ENCODE data around the gene CLPTM1. TPM values are rescaled to one million over a fixed set of nuclear protein-coding genes. Genes with fewer than 3 reads are reported as not detected.

The CLPTM1 gene
- total and polyA plus RNA-seq, 2 experiments from 2014 or later: 41.6 to 71.5 TPM

DNA sequence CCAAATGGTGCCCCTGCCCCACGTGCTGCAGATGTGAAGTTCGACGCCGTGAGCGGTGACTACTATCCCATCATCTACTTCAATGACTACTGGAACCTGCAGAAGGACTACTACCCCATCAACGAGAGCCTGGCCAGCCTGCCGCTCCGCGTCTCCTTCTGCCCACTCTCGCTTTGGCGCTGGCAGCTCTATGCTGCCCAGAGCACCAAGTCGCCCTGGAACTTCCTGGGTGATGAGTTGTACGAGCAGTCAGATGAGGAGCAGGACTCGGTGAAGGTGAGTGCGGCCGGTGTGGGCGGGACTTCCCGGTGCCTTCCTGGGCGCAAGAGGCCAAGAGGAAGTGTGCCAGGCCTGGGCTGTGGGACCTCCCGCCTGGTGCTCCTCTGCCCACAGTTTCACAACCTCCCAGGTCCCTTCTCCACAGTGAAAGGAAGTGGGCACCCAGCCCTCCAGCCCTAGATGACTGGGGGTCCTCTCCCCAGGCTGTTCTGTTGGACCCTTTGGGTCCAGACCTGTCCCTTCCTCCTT, 32.0 kb downstream of the CLPTM1 start:
- no peak overlapping the region for H3K27ac Mint-ChIP-seq
- H4K20me1 ChIP-seq (replicated peaks; ENCODE audit: insufficient read depth): no peaks in the 10 kb centered on the region
- DNase-seq (ENCODE audit: low spot score): no peak
- no peaks in the 10 kb centered on the region for H3K27me3 ChIP-seq (ENCODE audit: insufficient read depth)
- no peaks in the 10 kb centered on the region for H3K9me3 Mint-ChIP-seq
- H3K4me2 ChIP-seq: no peak overlapping the region
- no peaks in the 10 kb centered on the region for H3K4me1 ChIP-seq (ENCODE audit: insufficient read depth)
- no peaks in the 10 kb centered on the region for H3F3A ChIP-seq (replicated peaks; ENCODE audit: low read depth)
- H3K27me3 Mint-ChIP-seq (ENCODE audit: insufficient read depth, low read depth, poor library complexity): peaks cover 17% of the 10 kb centered on the region
- no peak overlapping the region for H2AFZ ChIP-seq
- H3K4me3 Mint-ChIP-seq: no peak overlapping the region; the same call in 2 of the 3 replicates
- no peaks in the 10 kb centered on the region for H3K4me1 Mint-ChIP-seq
- no peak overlapping the region for H3K4me3 ChIP-seq
- H3K36me3 Mint-ChIP-seq (ENCODE audit: low read depth): peaks cover 33% of the 10 kb centered on the region
- TF ChIP-seq ZNF331 (CRISPR knock-in tag; IDR thresholded peaks at IDR 0.05; ENCODE audit: low read depth): no peak
- no peak for TF ChIP-seq POLR2AphosphoS5 (IDR thresholded peaks at IDR 0.05; ENCODE audit: low read depth)
- TF ChIP-seq, protein P1, sequence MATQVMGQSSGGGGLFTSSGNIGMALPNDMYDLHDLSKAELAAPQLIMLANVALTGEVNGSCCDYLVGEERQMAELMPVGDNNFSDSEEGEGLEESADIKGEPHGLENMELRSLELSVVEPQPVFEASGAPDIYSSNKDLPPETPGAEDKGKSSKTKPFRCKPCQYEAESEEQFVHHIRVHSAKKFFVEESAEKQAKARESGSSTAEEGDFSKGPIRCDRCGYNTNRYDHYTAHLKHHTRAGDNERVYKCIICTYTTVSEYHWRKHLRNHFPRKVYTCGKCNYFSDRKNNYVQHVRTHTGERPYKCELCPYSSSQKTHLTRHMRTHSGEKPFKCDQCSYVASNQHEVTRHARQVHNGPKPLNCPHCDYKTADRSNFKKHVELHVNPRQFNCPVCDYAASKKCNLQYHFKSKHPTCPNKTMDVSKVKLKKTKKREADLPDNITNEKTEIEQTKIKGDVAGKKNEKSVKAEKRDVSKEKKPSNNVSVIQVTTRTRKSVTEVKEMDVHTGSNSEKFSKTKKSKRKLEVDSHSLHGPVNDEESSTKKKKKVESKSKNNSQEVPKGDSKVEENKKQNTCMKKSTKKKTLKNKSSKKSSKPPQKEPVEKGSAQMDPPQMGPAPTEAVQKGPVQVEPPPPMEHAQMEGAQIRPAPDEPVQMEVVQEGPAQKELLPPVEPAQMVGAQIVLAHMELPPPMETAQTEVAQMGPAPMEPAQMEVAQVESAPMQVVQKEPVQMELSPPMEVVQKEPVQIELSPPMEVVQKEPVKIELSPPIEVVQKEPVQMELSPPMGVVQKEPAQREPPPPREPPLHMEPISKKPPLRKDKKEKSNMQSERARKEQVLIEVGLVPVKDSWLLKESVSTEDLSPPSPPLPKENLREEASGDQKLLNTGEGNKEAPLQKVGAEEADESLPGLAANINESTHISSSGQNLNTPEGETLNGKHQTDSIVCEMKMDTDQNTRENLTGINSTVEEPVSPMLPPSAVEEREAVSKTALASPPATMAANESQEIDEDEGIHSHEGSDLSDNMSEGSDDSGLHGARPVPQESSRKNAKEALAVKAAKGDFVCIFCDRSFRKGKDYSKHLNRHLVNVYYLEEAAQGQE (IDR thresholded peaks at IDR 0.05; ENCODE audit: unreplicated experiment): no peak
- no peak for TF ChIP-seq STAT1 (IDR thresholded peaks at IDR 0.05; ENCODE audit: unreplicated experiment)
- TF ChIP-seq EZH2 (IDR thresholded peaks at IDR 0.05; ENCODE audit: low read depth, unreplicated experiment): no peak
- peaks cover 4% of the 10 kb centered on the region; the same call in 1 of the 2 replicates for H3K36me3 ChIP-seq (ENCODE audit: insufficient read depth)
- H3K9me2 ChIP-seq (ENCODE audit: insufficient read depth): no peaks in the 10 kb centered on the region
- ATAC-seq: no peak
- H3K27ac ChIP-seq (ENCODE audit: low read depth): no peak overlapping the region
- H3K79me2 ChIP-seq (replicated peaks; ENCODE audit: insufficient read depth): no peaks in the 10 kb centered on the region

DNA sequence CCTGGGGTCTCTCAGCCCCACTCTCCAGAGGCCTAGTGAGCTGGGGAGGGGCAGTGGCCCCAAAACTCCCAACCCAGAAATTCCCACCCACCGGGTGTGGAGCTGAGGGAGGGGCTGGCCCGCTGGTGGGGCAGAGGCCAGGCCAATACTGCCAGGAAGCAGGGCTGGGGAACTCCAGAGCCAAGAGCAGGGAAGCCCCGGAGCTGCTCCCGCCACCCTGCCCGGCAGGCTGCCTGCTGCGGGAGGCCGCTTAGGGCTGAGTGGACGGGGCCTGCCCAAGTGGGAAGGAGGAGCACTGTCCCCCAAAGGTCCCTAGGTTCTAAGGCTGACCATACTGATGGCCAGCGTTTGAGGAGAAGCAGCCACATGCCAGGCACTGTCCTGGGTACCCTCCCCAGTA, 33.1 kb downstream of the CLPTM1 start:
- Histone ChIP-seq H3F3A (replicated peaks; ENCODE audit: low read depth) (no peaks in the 10 kb centered on the region), H2AFZ (no peak overlapping the region), H3K27ac (ENCODE audit: low read depth) (no peak overlapping the region), H3K4me2 (no peak overlapping the region), H3K4me1 (ENCODE audit: insufficient read depth) (no peaks in the 10 kb centered on the region), H3K4me3 (no peak overlapping the region), H3K36me3 (ENCODE audit: insufficient read depth) (peaks cover 4% of the 10 kb centered on the region; the same call in 1 of the 2 replicates), H3K79me2 (replicated peaks; ENCODE audit: insufficient read depth) (no peaks in the 10 kb centered on the region), H3K9me2 (ENCODE audit: insufficient read depth) (no peaks in the 10 kb centered on the region), H4K20me1 (replicated peaks; ENCODE audit: insufficient read depth) (no peaks in the 10 kb centered on the region), H3K27me3 (ENCODE audit: insufficient read depth) (no peaks in the 10 kb centered on the region)
- no peak for ATAC-seq
- Mint-ChIP-seq H3K27ac (no peak overlapping the region), H3K9me3 (no peaks in the 10 kb centered on the region), H3K4me1 (no peaks in the 10 kb centered on the region), H3K27me3 (ENCODE audit: insufficient read depth, low read depth, poor library complexity) (peaks cover 14% of the 10 kb centered on the region), H3K4me3 (no peak overlapping the region), H3K36me3 (ENCODE audit: low read depth) (peaks cover 35% of the 10 kb centered on the region)
- no peak for DNase-seq (ENCODE audit: low spot score)
- TF ChIP-seq EZH2phosphoT487 (IDR thresholded peaks at IDR 0.05; ENCODE audit: unreplicated experiment) (no peak), NANOG (IDR thresholded peaks at IDR 0.05; ENCODE audit: borderline replicate concordance) (no peak), POLR2AphosphoS5 (IDR thresholded peaks at IDR 0.05; ENCODE audit: low read depth) (no peak), EZH2 (IDR thresholded peaks at IDR 0.05; ENCODE audit: low read depth, unreplicated experiment) (no peak), CREB1 (CRISPR knock-in tag; IDR thresholded peaks at IDR 0.05; ENCODE audit: low read depth) (no peak), STAT1 (IDR thresholded peaks at IDR 0.05; ENCODE audit: unreplicated experiment) (no peak)
- TF ChIP-seq, protein P2, sequence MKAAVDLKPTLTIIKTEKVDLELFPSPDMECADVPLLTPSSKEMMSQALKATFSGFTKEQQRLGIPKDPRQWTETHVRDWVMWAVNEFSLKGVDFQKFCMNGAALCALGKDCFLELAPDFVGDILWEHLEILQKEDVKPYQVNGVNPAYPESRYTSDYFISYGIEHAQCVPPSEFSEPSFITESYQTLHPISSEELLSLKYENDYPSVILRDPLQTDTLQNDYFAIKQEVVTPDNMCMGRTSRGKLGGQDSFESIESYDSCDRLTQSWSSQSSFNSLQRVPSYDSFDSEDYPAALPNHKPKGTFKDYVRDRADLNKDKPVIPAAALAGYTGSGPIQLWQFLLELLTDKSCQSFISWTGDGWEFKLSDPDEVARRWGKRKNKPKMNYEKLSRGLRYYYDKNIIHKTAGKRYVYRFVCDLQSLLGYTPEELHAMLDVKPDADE (IDR thresholded peaks at IDR 0.05): no peak
- TF ChIP-seq, protein P3, sequence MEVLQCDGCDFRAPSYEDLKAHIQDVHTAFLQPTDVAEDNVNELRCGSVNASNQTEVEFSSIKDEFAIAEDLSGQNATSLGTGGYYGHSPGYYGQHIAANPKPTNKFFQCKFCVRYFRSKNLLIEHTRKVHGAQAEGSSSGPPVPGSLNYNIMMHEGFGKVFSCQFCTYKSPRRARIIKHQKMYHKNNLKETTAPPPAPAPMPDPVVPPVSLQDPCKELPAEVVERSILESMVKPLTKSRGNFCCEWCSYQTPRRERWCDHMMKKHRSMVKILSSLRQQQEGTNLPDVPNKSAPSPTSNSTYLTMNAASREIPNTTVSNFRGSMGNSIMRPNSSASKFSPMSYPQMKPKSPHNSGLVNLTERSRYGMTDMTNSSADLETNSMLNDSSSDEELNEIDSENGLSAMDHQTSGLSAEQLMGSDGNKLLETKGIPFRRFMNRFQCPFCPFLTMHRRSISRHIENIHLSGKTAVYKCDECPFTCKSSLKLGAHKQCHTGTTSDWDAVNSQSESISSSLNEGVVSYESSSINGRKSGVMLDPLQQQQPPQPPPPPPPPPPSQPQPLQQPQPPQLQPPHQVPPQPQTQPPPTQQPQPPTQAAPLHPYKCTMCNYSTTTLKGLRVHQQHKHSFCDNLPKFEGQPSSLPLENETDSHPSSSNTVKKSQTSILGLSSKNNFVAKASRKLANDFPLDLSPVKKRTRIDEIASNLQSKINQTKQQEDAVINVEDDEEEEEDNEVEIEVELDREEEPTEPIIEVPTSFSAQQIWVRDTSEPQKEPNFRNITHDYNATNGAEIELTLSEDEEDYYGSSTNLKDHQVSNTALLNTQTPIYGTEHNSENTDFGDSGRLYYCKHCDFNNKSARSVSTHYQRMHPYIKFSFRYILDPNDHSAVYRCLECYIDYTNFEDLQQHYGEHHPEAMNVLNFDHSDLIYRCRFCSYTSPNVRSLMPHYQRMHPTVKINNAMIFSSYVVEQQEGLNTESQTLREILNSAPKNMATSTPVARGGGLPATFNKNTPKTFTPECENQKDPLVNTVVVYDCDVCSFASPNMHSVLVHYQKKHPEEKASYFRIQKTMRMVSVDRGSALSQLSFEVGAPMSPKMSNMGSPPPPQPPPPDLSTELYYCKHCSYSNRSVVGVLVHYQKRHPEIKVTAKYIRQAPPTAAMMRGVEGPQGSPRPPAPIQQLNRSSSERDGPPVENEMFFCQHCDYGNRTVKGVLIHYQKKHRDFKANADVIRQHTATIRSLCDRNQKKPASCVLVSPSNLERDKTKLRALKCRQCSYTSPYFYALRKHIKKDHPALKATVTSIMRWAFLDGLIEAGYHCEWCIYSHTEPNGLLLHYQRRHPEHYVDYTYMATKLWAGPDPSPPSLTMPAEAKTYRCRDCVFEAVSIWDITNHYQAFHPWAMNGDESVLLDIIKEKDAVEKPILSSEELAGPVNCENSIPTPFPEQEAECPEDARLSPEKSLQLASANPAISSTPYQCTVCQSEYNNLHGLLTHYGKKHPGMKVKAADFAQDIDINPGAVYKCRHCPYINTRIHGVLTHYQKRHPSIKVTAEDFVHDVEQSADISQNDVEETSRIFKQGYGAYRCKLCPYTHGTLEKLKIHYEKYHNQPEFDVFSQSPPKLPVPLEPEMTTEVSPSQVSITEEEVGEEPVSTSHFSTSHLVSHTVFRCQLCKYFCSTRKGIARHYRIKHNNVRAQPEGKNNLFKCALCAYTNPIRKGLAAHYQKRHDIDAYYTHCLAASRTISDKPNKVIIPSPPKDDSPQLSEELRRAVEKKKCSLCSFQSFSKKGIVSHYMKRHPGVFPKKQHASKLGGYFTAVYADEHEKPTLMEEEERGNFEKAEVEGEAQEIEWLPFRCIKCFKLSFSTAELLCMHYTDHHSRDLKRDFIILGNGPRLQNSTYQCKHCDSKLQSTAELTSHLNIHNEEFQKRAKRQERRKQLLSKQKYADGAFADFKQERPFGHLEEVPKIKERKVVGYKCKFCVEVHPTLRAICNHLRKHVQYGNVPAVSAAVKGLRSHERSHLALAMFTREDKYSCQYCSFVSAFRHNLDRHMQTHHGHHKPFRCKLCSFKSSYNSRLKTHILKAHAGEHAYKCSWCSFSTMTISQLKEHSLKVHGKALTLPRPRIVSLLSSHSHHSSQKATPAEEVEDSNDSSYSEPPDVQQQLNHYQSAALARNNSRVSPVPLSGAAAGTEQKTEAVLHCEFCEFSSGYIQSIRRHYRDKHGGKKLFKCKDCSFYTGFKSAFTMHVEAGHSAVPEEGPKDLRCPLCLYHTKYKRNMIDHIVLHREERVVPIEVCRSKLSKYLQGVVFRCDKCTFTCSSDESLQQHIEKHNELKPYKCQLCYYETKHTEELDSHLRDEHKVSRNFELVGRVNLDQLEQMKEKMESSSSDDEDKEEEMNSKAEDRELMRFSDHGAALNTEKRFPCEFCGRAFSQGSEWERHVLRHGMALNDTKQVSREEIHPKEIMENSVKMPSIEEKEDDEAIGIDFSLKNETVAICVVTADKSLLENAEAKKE (CRISPR knock-in tag; IDR thresholded peaks at IDR 0.05): no peak

Data from GM23338 (cell line).